RWPE2 (cell line): ENCODE data around the gene RANGRF.
A peak's percentile ranks its signal among the peaks of the same experiment; 100 is the strongest.
"Not testable (repeated sequence)": the region's sequence is repeated elsewhere in the genome, so short reads cannot be mapped to it uniquely, and the experiment has no call there.

Experiments used
- ATAC-seq: fragments of 200-7000 bp; cut with Tn5 transposase; 3 replicates; pipeline ENCODE4 v1.9.1; 2021; ENCODE audit warnings: low read depth
- DNase-seq: peaks from one replicate; pipeline ENCODE4 v3.0.0-alpha.2; 2020; ENCODE audit warnings: low spot score
- H3K27ac ChIP-seq: fragments of 450-650 bp; 2 replicates; pipeline ENCODE4 v1.5.1; 2017; ENCODE audit warnings: mild to moderate bottlenecking; ENCODE audit not compliant: poor library complexity, severe bottlenecking
- H3K27me3 ChIP-seq: fragments of 250-450 bp; sonication (Bioruptor Pico); 2 replicates; pipeline ENCODE4 v1.5.1; 2021; ENCODE audit warnings: mild to moderate bottlenecking, moderate library complexity; ENCODE audit not compliant: insufficient read depth, poor library complexity, severe bottlenecking
- H3K36me3 ChIP-seq: fragments of 250-450 bp; sonication (Bioruptor Pico); 2 replicates; pipeline ENCODE4 v1.5.1; 2020; ENCODE audit warnings: low read depth, mild to moderate bottlenecking, moderate library complexity
- H3K4me1 ChIP-seq: fragments of 250-450 bp; sonication (Bioruptor Pico); 2 replicates; pipeline ENCODE4 v1.5.1; 2021; ENCODE audit warnings: mild to moderate bottlenecking, moderate library complexity; ENCODE audit not compliant: insufficient read depth, poor library complexity, severe bottlenecking
- H3K4me3 ChIP-seq: fragments of 250-450 bp; sonication (Bioruptor Pico); 2 replicates; pipeline ENCODE4 v1.5.1; 2021; ENCODE audit warnings: mild to moderate bottlenecking, moderate library complexity; ENCODE audit not compliant: severe bottlenecking
- H3K9me3 ChIP-seq: fragments of 250-450 bp; sonication (Bioruptor Pico); 2 replicates; pipeline ENCODE4 v1.5.1; 2021; ENCODE audit warnings: mild to moderate bottlenecking, moderate library complexity; ENCODE audit not compliant: severe bottlenecking
- CTCF ChIP-seq: fragments of 450-650 bp; IDR thresholded peaks from one replicate; pipeline ENCODE4 v1.5.1; 2017; ENCODE audit warnings: mild to moderate bottlenecking, moderate library complexity; ENCODE audit not compliant: poor library complexity, severe bottlenecking

Gene RANGRF

GRCh38 chr17:8249621-8250500, 38.6 kb upstream of the RANGRF start:
- ATAC-seq (no peak), DNase-seq (no peak)
- no peak for TF ChIP-seq CTCF
- Histone ChIP-seq H3K4me1 (no peaks in the 10 kb centered on the region), H3K27me3 (no peaks in the 10 kb centered on the region), H3K27ac (peak overlapping the region; percentile 87), H3K4me3 (peak overlapping the region; percentile 77), H3K36me3 (peaks cover 28% of the 10 kb centered on the region), H3K9me3 (no peaks in the 10 kb centered on the region)

DNA sequence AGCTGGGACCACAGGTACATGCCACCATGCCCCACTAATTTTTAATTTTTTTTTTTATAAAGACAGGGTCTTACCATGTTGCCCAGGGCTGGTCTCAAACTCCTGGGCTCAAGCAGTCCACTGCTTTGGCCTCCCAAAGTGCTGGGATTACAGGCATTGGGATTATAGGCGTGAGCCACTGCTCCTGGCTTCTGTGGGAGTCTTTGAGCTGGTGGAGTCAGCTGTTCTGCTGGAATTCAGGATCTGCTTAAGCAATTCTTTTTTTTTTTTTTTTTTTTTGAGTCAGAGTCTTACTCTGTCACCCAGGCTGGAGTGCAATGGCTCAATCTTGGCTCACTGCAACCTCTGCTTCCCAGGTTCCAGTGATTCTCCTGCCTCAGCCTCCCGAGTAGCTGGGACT, 37.1 kb upstream of the RANGRF start:
- DNase-seq, H3K27me3 ChIP-seq: not testable (repeated sequence)
- peaks cover 37% of the 10 kb centered on the region for H3K36me3 ChIP-seq

GRCh38 chr17:8253801-8254200, 34.7 kb upstream of the RANGRF start:
- H3K4me3 ChIP-seq: no peak overlapping the region
- H3K4me1 ChIP-seq: no peaks in the 10 kb centered on the region
- DNase-seq (no peak), ATAC-seq (no peak)
- no peaks in the 10 kb centered on the region for H3K27me3 ChIP-seq
- H3K36me3 ChIP-seq: peaks cover 52% of the 10 kb centered on the region
- peak; percentile 9 for TF ChIP-seq CTCF
- no peak overlapping the region for H3K27ac ChIP-seq
- no peaks in the 10 kb centered on the region for H3K9me3 ChIP-seq

More for the DNA sequence above, 37.1 kb upstream of the RANGRF start:
- H3K4me3 ChIP-seq, H3K27ac ChIP-seq, H3K4me1 ChIP-seq, ATAC-seq, H3K9me3 ChIP-seq: not testable (repeated sequence)

- no peak overlapping the region for H3K4me3 ChIP-seq
- no peaks in the 10 kb centered on the region for H3K9me3 ChIP-seq
- no peak for DNase-seq
- no peak for TF ChIP-seq CTCF
- no peaks in the 10 kb centered on the region for H3K4me1 ChIP-seq
- peaks cover 59% of the 10 kb centered on the region for H3K36me3 ChIP-seq
- no peaks in the 10 kb centered on the region for H3K27me3 ChIP-seq
- no peak overlapping the region for H3K27ac ChIP-seq
- ATAC-seq: no peak
Measured at GRCh38 chr17:8254881-8255280, 33.6 kb upstream of the RANGRF start.

DNA sequence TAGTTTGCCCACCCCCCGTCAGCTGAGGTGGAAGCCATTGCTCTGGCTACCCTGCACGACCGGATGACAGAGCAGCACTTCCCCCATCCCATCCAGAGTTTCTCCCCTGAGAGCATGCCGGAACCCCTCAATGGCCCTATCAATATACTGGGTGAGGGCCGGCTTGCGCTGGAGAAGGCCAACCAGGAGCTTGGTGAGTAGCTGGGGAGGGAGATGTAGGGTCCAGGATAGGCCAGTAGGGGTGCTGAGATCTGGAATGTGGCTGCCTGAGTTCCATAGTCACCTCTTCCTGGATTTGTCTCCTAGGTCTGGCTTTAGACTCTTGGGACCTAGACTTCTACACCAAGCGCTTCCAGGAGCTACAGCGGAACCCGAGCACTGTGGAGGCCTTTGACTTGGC, 33.0 kb upstream of the RANGRF start:
- no peaks in the 10 kb centered on the region for H3K4me1 ChIP-seq
- TF ChIP-seq CTCF: no peak
- H3K27ac ChIP-seq: no peak overlapping the region
- 0 out of 3 replicates have a peak, but pooled peaks have one; percentile 35 for ATAC-seq
- H3K9me3 ChIP-seq: no peaks in the 10 kb centered on the region
- H3K27me3 ChIP-seq: no peaks in the 10 kb centered on the region
- DNase-seq: no peak
- no peak overlapping the region for H3K4me3 ChIP-seq
- peaks cover 66% of the 10 kb centered on the region for H3K36me3 ChIP-seq
